NCI-H2171 treated with DMSO at 0.1 percent for 48 hours (cell line): ENCODE data around the gene TPD52L2.

Experiments
- DNase-seq: peaks from one replicate; lab custom pipeline; 2025; lab: John Stamatoyannopoulos, UW

Gene TPD52L2

GRCh38 chr20:63864978-63865640 lies at the start of gene TPD52L2:
TPD52L2 (plus strand) TSS chr20:63865270; CDS start chr20:63865366, 96 bp downstream.
- DNase-seq, result peak; percentile 100

DNA sequence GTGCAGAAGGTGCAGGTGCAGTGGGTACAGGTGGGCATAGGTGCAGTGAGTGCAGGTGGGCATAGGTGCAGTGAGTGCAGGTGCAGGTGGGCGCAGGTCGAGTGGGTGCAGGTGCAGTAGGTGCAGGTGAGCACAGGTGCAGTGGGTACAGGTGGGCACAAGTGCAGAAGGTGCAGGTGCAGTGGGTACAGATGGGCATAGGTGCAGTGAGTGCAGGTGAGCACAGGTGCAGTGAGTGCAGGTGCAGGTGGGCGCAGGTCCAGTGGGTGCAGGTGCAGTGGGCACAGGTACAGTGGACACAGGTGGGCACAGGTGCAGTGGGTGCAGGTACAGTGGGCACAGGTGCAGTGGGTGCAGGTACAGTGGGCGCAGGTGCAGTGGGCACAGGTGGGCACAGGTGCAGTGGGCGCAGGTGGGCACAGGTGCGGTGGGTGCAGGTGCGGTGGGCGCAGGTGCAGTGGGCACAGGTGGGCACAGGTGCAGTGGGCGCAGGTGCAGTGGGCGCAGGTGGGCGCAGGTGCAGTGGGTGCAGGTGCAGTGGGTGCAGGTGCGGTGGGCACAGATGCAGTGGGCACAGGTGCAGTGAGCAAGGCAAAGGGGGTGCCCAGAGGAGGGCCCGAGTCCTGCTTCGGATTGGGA lies 49.3 kb upstream of the TPD52L2 start:
- DNase-seq, result no peak

DNA sequence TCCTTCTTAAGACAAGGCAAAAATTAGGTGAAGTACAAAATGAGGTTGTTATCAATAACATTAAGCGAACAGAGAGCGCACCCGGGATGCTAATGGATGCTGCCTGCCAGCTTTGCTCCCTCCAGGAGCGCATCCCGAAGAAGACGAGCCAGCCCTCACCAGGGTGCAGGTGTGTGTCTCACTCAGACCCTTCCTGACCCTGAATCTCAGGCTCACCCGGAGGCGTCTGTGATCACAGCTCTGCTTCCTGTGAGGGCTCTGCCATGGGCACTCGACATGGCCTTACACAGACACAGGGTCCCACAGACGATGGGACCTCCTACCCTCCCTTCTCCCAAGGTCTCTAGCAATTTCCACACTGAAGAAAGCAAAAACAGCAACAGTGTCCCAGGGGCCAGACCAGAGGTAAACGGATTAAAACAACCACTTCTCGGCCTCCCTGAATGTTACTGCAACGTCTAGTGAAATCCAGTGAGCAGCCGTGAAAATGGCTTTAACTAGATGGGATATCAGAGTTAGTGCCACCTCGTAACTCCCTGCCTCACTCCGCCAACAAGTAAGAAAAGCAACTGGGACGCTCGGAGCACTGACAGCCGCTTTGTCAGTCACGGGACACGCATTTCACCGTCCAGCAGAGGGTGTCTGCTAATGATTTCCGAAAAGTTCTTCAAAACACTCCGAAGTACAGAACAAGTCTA lies 45.7 kb upstream of the TPD52L2 start:
- no peak for DNase-seq

- no peak for DNase-seq
Measured at GRCh38 chr20:63821811-63822210, 43.3 kb upstream of the TPD52L2 start.

GRCh38 chr20:63822276-63822696 lies 42.8 kb upstream of the TPD52L2 start:
- DNase-seq, result no peak

GRCh38 chr20:63823691-63824311 lies 41.3 kb upstream of the TPD52L2 start:
- no peak for DNase-seq

DNA sequence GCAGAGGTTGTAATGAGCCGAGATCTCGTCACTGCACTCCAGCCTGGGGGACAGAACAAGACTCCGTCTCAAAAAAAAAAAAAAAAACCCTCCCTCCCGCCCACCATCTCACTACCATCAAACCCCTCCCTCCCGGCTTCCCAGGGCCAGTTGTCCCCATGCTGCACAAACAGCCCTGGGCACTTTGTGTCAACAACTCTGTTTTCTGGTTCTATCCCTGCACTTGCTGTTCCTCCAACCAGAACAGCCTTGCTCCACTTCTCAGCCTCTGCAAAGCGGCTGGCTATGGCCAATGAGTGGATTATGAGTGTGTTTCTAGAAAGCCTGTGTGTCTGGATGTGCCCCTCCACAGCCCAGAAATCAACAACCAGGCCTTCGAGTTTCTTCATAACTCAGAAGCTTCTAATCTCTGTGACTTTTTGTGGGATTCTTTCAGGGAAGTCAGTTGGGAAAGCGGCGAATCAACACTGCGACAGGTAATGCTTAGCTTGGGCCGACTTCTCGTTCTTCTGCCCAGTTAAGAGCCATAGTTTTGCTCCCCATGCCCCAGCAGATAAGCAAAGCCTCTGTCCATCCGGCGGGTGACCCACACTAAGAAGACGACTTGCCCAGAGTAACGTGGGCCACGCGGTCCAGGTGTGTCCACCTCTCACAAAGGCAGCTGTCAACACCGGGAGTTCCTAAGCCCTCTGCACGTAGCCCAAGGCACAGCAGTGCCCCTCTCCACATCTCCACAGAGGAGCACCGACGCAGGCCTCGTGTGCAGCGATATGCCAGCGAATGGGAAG lies 39.5 kb upstream of the TPD52L2 start:
- no peak for DNase-seq

DNA sequence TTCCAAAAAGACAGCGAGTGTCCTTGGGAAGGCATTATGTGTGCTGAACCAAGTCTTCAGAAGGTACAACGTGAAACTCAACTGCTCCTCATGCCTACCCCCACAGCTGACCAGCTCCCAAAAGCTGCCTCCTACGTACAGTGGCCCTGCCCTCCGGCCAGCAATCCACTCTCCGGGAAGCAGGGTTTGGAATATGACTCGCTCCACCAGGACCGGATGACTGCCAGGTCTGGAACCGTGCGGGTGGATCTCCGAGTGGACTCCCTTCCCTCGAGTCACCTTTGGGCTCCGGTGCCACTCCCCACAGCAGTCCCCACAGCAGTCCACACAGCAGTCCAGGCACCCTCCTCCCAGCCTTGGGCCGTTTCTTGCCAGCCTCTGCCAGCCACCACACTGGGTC lies 38.3 kb upstream of the TPD52L2 start:
- DNase-seq, result no peak

DNA sequence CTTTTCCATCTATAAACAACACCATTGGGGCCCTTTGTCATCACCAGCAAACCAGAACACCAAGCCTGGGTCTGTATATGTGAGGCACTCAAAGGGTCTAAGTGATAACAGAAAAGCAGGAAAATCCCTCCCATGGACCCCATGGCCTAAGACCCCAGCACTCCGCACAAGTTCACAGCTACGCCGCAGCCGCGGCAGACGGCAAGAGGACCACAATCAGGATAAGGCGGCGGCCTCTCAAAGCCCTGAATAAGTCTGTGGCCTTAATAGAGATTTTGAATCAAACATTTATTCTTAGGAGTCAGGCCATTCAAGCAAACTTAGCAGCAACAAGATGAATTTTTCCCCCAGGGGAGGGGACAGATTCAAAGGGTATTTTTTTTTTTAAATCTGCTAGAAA lies 36.9 kb upstream of the TPD52L2 start:
- DNase-seq, result no peak

DNA sequence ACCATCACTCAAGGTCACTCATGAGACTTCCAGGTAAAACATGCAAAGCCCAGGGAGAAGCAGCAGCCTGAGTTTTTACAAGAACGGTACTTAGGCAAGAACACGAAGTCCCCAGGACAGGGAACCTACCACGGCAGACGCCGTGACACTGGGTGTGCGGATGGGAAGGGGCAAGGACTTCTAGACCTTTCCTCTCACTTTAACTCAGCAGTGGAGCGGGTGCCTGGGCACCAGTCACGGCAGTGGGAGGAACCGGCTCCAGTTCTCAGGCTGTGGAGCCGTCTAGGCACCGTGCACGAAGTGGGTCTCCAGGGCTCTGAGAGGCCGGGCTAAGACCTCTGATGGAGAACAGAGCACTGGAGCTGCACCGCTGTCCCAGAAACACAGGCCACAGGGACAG lies 36.5 kb upstream of the TPD52L2 start:
- DNase-seq, result no peak

DNA sequence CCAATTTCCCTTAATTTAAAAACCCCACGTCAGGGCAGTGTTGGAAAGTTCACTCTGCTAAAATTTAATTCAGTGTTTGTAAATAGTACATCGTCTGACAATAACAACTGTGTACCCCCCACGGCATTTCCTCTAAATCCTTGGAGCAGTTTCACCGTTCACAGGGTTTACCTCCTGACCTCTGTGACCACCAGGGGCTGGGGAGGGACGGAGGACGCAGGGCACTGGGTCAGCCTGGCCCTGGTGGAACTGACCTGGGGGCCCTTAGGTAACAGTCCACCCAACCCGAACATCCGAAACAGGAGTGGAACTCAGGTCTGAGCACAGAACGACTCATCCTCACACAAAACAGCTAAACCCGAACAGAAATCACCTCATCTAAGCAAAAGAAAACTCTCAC lies 36.1 kb upstream of the TPD52L2 start:
- DNase-seq, result no peak

GRCh38 chr20:63829603-63829944 lies 35.5 kb upstream of the TPD52L2 start:
- DNase-seq, result no peak

- DNase-seq, result peak; percentile 43
Measured at GRCh38 chr20:63829945-63830835, 34.9 kb upstream of the TPD52L2 start.

DNA sequence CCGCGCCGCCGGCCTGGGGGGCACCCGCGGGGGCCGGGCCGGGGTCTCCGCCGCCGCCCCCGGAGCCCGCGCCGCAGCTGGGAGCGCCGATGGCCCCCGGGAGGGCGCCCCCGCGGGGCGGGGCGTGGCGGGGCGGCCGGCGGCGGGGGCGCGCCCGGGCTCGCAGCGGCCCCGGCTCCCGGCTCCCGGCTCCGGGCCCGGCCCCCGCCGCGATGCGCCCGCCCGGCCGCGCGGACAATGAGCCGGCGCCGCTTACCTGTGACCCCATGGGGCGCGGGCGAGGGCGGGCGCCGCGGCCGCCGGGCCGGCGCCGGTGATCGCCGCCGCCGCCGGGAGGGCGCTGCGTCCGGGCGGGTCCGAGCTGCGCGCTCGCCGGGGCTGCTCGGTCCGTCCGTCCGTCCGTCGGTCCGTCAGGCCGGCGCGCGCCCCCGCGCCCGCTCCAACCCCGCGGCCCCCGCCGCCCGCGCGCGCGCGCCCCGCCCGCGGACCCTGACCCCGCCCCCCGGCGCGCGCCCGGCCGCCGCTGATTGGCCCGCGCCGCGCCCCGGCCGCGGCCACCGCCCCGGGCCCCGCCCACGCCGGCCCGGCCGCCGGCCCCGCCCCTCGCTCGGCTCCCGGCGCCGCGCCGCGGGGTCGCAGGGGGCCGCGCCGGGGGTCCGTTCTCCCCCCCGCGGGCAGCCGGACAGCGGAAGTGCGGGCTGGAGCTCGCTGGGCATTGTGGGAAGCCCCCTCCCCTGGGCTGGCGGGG lies 34.1 kb upstream of the TPD52L2 start, which contains the start of gene ZBTB46:
TSS of gene ZBTB46 (minus strand) at position 424 of the 748 bp plus-strand sequence. CDS start 40,507 bp downstream, outside the sequence.
- DNase-seq, result peak; percentile 13

- no peak for DNase-seq
Measured at GRCh38 chr20:63831646-63831992, 33.5 kb upstream of the TPD52L2 start.

GRCh38 chr20:63831993-63832686 lies 32.9 kb upstream of the TPD52L2 start:
- DNase-seq, result no peak

- peak; percentile 41 for DNase-seq
Measured at GRCh38 chr20:63833776-63834490, 31.1 kb upstream of the TPD52L2 start.

DNA sequence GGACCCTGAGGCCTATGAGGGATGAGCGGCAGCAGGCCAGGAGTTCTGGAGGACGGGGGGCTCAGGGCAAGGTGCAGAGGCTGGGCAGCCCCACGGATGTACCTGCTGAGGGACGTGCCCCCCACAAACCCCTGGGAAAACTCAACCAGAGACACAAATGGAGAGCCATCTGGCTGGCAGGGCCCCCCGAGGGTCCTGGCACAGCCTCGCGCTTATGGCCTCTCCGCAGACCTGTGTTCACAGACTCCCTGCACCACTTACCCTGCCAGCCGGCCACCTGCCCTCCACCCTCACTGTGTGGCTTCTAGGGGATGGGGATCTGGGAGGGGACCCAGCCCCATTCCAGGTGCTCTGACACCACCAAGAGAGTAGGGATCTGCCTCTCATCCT lies 30.6 kb upstream of the TPD52L2 start:
- peak; percentile 85 for DNase-seq
